WTC11 (cell line): ENCODE data around the gene CYP39A1. TPM values are rescaled to one million over a fixed set of nuclear protein-coding genes. Genes with fewer than 3 reads are reported as not detected.

Experiments used
- ATAC-seq: fragments of 200-7000 bp; cut with Tn5 transposase; 2 replicates; pipeline ENCODE4 v1.10.0; 2021; ENCODE audit warnings: mild to moderate bottlenecking, moderate library complexity
- CTCF ChIA-PET: fragments of 300-600 bp; sonication (Branson Sonifier 250); formaldehyde crosslinking; loops from one replicate; lab custom pipeline; 2021; ENCODE audit warnings: antibody characterized with exemption; lab: Charles Lee
- POLR2A ChIA-PET: fragments of 350-600 bp; sonication (Branson Sonifier 250); formaldehyde crosslinking; loops from one replicate; lab custom pipeline; 2021; ENCODE audit warnings: antibody characterized with exemption; lab: Charles Lee
- DNase-seq: peaks from one replicate; pipeline ENCODE4 v3.0.0; 2021; ENCODE audit warnings: low spot score
- H3K27ac Mint-ChIP-seq: 2 replicates; pipeline ENCODE4 v1.8.0; 2021; ENCODE audit warnings: mixed read lengths
- H3K27me3 Mint-ChIP-seq: 2 replicates; pipeline ENCODE4 v1.8.0; 2021; ENCODE audit warnings: low read depth, mild to moderate bottlenecking, moderate library complexity, mixed read lengths
- H3K36me3 Mint-ChIP-seq: 2 replicates; pipeline ENCODE4 v1.8.0; 2021; ENCODE audit warnings: mixed read lengths
- H3K4me1 Mint-ChIP-seq: 2 replicates; pipeline ENCODE4 v1.8.0; 2022; ENCODE audit warnings: mixed read lengths
- H3K4me3 Mint-ChIP-seq: 2 replicates; pipeline ENCODE4 v1.8.0; 2021; ENCODE audit warnings: mild to moderate bottlenecking, moderate library complexity, mixed read lengths
- H3K9me3 Mint-ChIP-seq: 2 replicates; pipeline ENCODE4 v1.8.0; 2021; ENCODE audit warnings: mixed read lengths
- AFF4 ChIP-seq: sonication (generic); formaldehyde crosslinking; IDR thresholded peaks from 2 replicates; pipeline ENCODE4 v1.8.1; 2023; ENCODE audit warnings: mild to moderate bottlenecking, missing genetic modification reagents, borderline replicate concordance
- CREM ChIP-seq: sonication (generic); formaldehyde crosslinking; IDR thresholded peaks from 2 replicates; pipeline ENCODE4 v1.8.1; 2022; ENCODE audit warnings: mild to moderate bottlenecking, missing genetic modification reagents, moderate library complexity
- CTCF ChIP-seq: fragments of 200-600 bp; IDR thresholded peaks from 2 replicates; pipeline ENCODE4 v1.8.0; 2022; ENCODE audit warnings: antibody characterized with exemption
- FOXP1 ChIP-seq: sonication (generic); formaldehyde crosslinking; IDR thresholded peaks from 2 replicates; pipeline ENCODE4 v1.8.0; 2022; ENCODE audit warnings: missing genetic modification reagents, mild to moderate bottlenecking, moderate library complexity, borderline replicate concordance
- GABPB1 ChIP-seq: sonication (generic); formaldehyde crosslinking; IDR thresholded peaks from 2 replicates; pipeline ENCODE4 v1.8.1; 2023; ENCODE audit warnings: mild to moderate bottlenecking, missing genetic modification reagents
- JAZF1 ChIP-seq: fragments of 250-450 bp; sonication (Bioruptor Pico); IDR thresholded peaks from 2 replicates; pipeline ENCODE4 v1.9.0; 2021; ENCODE audit warnings: moderate library complexity, mild to moderate bottlenecking, inconsistent platforms
- KAT7 ChIP-seq: sonication (generic); formaldehyde crosslinking; IDR thresholded peaks from 2 replicates; pipeline ENCODE4 v1.8.1; 2023; ENCODE audit warnings: missing genetic modification reagents, mild to moderate bottlenecking, borderline replicate concordance
- MXD4 ChIP-seq: fragments of 250-450 bp; sonication (Bioruptor Pico); IDR thresholded peaks from 2 replicates; pipeline ENCODE4 v1.8.0; 2021; ENCODE audit warnings: mild to moderate bottlenecking, moderate library complexity, borderline replicate concordance
- MYBL2 ChIP-seq: sonication (generic); formaldehyde crosslinking; IDR thresholded peaks from 2 replicates; pipeline ENCODE4 v1.8.1; 2023; ENCODE audit warnings: mild to moderate bottlenecking, moderate library complexity, missing genetic modification reagents
- NFYB ChIP-seq: sonication (generic); formaldehyde crosslinking; conservative IDR thresholded peaks from 2 replicates; pipeline ENCODE4 v1.8.0; 2022; ENCODE audit warnings: low read depth, missing genetic modification reagents
- NR1H2 ChIP-seq: sonication (generic); formaldehyde crosslinking; IDR thresholded peaks from 2 replicates; pipeline ENCODE4 v1.9.0; 2021; ENCODE audit warnings: mild to moderate bottlenecking, moderate library complexity, missing genetic modification reagents
- NR2C2 ChIP-seq: sonication (generic); formaldehyde crosslinking; IDR thresholded peaks from 2 replicates; pipeline ENCODE4 v1.8.0; 2022; ENCODE audit warnings: mild to moderate bottlenecking, missing genetic modification reagents
- OVOL2 ChIP-seq: fragments of 250-450 bp; sonication (Bioruptor Pico); IDR thresholded peaks from 2 replicates; pipeline ENCODE4 v1.9.0; 2021; ENCODE audit warnings: mild to moderate bottlenecking, borderline replicate concordance
- RORB ChIP-seq: fragments of 250-450 bp; sonication (Bioruptor Pico); IDR thresholded peaks from 2 replicates; pipeline ENCODE4 v1.9.0; 2021; ENCODE audit warnings: mild to moderate bottlenecking
- TEAD1 ChIP-seq: sonication (generic); formaldehyde crosslinking; IDR thresholded peaks from 2 replicates; pipeline ENCODE4 v1.8.0; 2022; ENCODE audit warnings: mild to moderate bottlenecking, missing genetic modification reagents
- TEAD4 ChIP-seq: sonication (generic); formaldehyde crosslinking; IDR thresholded peaks from 2 replicates; pipeline ENCODE4 v1.8.0; 2022; ENCODE audit warnings: mild to moderate bottlenecking, missing genetic modification reagents
- TP53 ChIP-seq: sonication (generic); formaldehyde crosslinking; IDR thresholded peaks from 2 replicates; pipeline ENCODE4 v1.8.1; 2023; ENCODE audit warnings: mild to moderate bottlenecking, missing genetic modification reagents
- ZNF121 ChIP-seq: sonication (generic); formaldehyde crosslinking; IDR thresholded peaks from 2 replicates; pipeline ENCODE4 v1.8.0; 2023; ENCODE audit warnings: missing genetic modification reagents
- ZNF423 ChIP-seq: fragments of 250-450 bp; sonication (Bioruptor Pico); IDR thresholded peaks from 2 replicates; pipeline ENCODE4 v2.1.2; 2022; ENCODE audit warnings: mild to moderate bottlenecking, moderate library complexity
- ZNF512 ChIP-seq: sonication (generic); formaldehyde crosslinking; IDR thresholded peaks from 2 replicates; pipeline ENCODE4 v1.8.1; 2022; ENCODE audit warnings: missing genetic modification reagents, borderline replicate concordance
- ZNF671 ChIP-seq: fragments of 250-450 bp; sonication (Bioruptor Pico); IDR thresholded peaks from 2 replicates; pipeline ENCODE4 v1.8.0; 2021; ENCODE audit warnings: mild to moderate bottlenecking
- total RNA-seq: library from RNA; stranded (reverse); gene quantifications from 3 replicates; pipeline ENCODE4 v1.2.3, GENCODE V29; 2021
- TF ChIP-seq, protein P1 (sequence below): sonication (generic); formaldehyde crosslinking; IDR thresholded peaks from 2 replicates; pipeline ENCODE4 v1.8.0; 2022; ENCODE audit warnings: mild to moderate bottlenecking, missing genetic modification reagents
- TF ChIP-seq, protein P2 (sequence below): sonication (generic); formaldehyde crosslinking; IDR thresholded peaks from 2 replicates; pipeline ENCODE4 v1.8.1; 2022; ENCODE audit warnings: mild to moderate bottlenecking, moderate library complexity, missing genetic modification reagents
- TF ChIP-seq, protein P3 (sequence below): sonication (generic); formaldehyde crosslinking; IDR thresholded peaks from 2 replicates; pipeline ENCODE4 v1.8.0; 2022; ENCODE audit warnings: mild to moderate bottlenecking, missing genetic modification reagents
- TF ChIP-seq, protein P4 (sequence below): sonication (generic); formaldehyde crosslinking; IDR thresholded peaks from 2 replicates; pipeline ENCODE4 v1.8.0; 2022; ENCODE audit warnings: mild to moderate bottlenecking, missing genetic modification reagents

Gene CYP39A1
- total RNA-seq, 1 experiment from 2014 or later = 1.6 TPM

DNA sequence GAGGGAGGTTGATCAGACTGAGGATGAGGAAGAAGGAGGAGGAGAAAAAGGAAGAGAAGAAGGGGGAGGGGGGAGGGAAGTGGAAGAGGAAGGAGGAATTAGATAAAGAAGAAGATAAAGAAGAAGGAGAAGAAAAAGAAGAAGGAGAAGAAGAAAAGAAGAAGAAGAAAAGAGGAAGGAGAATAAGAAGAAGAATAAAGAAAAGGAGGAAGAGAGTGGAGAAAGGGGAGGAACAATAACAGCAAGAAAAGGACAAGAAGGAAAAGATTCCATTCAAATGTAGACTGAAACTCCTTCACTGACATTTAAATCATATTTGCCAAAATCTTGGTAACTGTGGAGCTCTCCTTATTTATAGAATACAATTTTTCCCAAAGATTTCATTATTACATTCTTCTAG, 127.0 kb downstream of the CYP39A1 start:
- Mint-ChIP-seq H3K4me1 (peaks cover 17% of the 10 kb centered on the region), H3K27ac (no peak overlapping the region), H3K36me3 (no peaks in the 10 kb centered on the region), H3K9me3 (no peaks in the 10 kb centered on the region; the same call in 1 of the 2 replicates), H3K4me3 (no peak overlapping the region), H3K27me3 (no peaks in the 10 kb centered on the region)
- POLR2A ChIA-PET = interaction anchor here (1.0 kb wide), 1 partner anchor 34 kb away, joined by 3 read pairs; no protein-coding TSS in a partner anchor
- TF ChIP-seq KAT7 (CRISPR knock-in tag) (no peak), TP53 (CRISPR knock-in tag) (no peak), ZNF512 (peak; percentile 53; the same call in 1 of the 2 replicates), CREM (CRISPR knock-in tag) (no peak), AFF4 (no peak), MYBL2 (CRISPR knock-in tag) (no peak), TEAD1 (CRISPR knock-in tag) (no peak), FOXP1 (CRISPR knock-in tag) (no peak)
- CTCF ChIA-PET = no interaction called here
- DNase-seq (no peak), ATAC-seq (no peak)

- no peaks in the 10 kb centered on the region for H3K36me3 Mint-ChIP-seq
- DNase-seq = no peak
- H3K4me1 Mint-ChIP-seq = no peaks in the 10 kb centered on the region
- ChIA-PET CTCF (no interaction called here), POLR2A (no interaction called here)
- H3K9me3 Mint-ChIP-seq = no peaks in the 10 kb centered on the region; the same call in 1 of the 2 replicates
- no peak for ATAC-seq
- H3K27ac Mint-ChIP-seq = no peak overlapping the region
- no peaks in the 10 kb centered on the region for H3K27me3 Mint-ChIP-seq
- no peak overlapping the region for H3K4me3 Mint-ChIP-seq
- TF ChIP-seq, protein P1, sequence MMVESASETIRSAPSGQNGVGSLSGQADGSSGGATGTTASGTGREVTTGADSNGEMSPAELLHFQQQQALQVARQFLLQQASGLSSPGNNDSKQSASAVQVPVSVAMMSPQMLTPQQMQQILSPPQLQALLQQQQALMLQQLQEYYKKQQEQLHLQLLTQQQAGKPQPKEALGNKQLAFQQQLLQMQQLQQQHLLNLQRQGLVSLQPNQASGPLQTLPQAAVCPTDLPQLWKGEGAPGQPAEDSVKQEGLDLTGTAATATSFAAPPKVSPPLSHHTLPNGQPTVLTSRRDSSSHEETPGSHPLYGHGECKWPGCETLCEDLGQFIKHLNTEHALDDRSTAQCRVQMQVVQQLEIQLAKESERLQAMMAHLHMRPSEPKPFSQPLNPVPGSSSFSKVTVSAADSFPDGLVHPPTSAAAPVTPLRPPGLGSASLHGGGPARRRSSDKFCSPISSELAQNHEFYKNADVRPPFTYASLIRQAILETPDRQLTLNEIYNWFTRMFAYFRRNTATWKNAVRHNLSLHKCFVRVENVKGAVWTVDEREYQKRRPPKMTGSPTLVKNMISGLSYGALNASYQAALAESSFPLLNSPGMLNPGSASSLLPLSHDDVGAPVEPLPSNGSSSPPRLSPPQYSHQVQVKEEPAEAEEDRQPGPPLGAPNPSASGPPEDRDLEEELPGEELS (CRISPR knock-in tag) = no peak
- TF ChIP-seq OVOL2 (CRISPR knock-in tag) (no peak), NR2C2 (CRISPR knock-in tag) (no peak), JAZF1 (no peak), CTCF (no peak), TEAD4 (no peak), ZNF423 (CRISPR knock-in tag) (no peak), ZNF671 (no peak), MXD4 (CRISPR knock-in tag) (no peak), RORB (CRISPR knock-in tag) (no peak), NR1H2 (no peak), ZNF121 (no peak), GABPB1 (CRISPR knock-in tag) (no peak), NFYB (CRISPR knock-in tag) (no peak)
- TF ChIP-seq, protein P2, sequence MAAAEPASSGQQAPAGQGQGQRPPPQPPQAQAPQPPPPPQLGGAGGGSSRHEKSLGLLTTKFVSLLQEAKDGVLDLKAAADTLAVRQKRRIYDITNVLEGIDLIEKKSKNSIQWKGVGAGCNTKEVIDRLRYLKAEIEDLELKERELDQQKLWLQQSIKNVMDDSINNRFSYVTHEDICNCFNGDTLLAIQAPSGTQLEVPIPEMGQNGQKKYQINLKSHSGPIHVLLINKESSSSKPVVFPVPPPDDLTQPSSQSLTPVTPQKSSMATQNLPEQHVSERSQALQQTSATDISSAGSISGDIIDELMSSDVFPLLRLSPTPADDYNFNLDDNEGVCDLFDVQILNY = no peak
- TF ChIP-seq, protein P3, sequence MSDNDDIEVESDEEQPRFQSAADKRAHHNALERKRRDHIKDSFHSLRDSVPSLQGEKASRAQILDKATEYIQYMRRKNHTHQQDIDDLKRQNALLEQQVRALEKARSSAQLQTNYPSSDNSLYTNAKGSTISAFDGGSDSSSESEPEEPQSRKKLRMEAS (CRISPR knock-in tag) = no peak
- TF ChIP-seq, protein P4, sequence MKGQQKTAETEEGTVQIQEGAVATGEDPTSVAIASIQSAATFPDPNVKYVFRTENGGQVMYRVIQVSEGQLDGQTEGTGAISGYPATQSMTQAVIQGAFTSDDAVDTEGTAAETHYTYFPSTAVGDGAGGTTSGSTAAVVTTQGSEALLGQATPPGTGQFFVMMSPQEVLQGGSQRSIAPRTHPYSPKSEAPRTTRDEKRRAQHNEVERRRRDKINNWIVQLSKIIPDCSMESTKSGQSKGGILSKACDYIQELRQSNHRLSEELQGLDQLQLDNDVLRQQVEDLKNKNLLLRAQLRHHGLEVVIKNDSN (CRISPR knock-in tag) = no peak
Measured at GRCh38 chr6:46521464-46521971, 131.1 kb downstream of the CYP39A1 start.
